NCI-H1930 (cell line): ENCODE measurements around the gene SOCS1.

Experiments used
- DNase-seq, 2 experiments: peaks; one replicate each; lab custom pipeline; 2025; lab: John Stamatoyannopoulos, UW

SOCS1 gene

GRCh38 chr16:11245222-11245737 lies 10.7 kb downstream of the SOCS1 start:
- no peak for DNase-seq

DNA sequence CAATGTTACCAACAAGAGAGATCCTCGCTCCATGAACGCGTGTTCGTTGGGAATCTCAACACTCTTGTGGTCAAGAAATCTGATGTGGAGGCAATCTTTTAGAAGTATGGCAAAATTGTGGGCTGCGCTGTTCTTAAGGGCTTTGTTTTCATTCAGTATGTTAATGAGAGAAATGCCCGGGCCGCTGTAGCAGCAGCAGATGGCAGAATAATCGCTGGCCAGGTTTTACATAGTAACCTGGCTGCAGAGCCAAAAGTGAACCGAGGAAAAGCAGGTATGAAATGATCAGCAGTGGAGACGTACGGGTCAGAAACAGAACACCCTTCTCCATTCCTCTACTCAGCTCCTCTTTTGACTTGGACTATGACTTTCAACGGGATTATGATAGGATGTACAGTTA lies 13.3 kb downstream of the SOCS1 start:
- DNase-seq, result no peak

DNA sequence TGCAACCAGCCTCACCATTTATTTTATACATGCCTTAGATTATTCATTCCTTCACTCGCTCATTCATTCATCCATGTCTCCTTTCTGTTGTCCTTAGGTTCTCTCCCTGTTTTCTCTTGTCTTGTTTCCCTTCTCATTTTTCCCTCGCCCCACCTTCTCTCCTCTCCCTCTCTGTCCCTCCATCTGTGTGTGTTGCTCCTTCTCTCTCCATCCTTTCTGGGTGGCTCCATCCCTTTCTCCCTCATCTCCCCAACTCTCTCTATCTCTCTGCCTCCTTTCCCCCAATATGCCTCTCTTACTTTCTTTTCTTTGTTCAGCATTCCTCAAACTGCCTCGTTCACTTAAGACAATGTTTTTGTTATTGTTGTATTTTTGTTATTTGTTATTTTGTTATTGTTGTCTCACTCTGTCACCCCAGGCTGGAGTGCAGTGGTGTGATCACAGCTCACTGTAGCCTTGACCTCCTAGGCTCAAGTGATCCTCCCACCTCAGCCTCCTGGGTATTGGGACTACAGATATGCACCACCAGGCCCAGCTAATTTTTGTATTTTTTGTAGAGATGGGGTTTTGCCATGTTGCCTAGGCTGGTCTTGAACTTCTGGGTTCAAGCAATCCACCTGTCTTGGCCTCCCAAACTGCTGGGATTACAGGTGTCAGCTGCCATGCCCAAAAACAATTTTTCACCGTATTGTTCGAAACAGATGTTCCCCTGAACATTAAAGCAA lies 14.4 kb downstream of the SOCS1 start:
- DNase-seq, result no peak

GRCh38 chr16:11240636-11241473 lies 15.1 kb downstream of the SOCS1 start:
- DNase-seq, result no peak

DNA sequence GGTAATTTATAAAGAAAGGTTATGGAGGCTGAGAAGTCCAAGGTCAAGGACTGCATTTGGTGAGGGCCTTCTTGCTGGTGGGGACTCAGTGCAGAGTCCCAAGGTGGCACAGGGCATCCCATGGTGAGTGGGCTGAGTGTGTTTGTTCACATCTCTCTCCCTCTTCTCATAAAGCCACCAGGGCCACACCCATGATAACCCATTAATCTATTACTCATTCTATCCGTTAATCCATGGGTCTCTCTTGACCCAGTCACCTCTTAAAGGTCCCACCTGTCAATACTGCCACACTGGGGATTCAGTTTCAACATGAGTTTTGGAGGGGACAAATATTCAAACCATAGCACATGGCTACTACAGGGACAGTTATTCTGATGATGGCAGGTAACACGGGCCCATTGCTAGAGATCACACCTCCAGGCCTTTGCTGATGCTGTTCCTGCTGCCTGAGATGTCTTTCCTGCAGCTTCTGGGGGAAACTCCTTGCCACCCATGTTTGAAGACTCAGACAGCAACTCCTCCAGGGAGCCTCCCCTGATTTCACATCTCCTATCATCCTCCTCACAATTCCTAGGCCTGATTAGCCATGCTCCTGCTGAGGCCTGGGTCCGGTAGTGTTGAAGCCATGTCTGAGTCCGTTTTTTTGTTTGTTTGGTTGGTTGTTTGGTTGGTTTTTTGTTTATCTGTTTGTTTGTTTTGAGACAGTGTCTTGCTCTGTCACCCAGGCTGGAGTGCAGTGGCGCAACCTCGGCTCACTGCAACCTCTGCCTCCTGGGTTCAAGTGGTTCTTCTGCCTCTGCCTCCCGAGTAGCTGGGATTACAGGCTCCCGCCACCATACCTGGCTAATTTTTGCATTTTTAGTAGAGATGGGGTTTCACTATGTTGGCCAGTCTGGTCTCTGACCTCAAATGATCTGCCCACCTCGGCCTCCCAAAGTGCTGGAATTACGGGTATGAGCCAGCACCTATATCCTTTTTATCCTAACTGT lies 16.1 kb downstream of the SOCS1 start:
- DNase-seq, result no peak

- no peak for DNase-seq
Measured at GRCh38 chr16:11238272-11239202, 17.5 kb downstream of the SOCS1 start.

- no peak for DNase-seq
Measured at GRCh38 chr16:11236461-11237254, 19.3 kb downstream of the SOCS1 start.

DNA sequence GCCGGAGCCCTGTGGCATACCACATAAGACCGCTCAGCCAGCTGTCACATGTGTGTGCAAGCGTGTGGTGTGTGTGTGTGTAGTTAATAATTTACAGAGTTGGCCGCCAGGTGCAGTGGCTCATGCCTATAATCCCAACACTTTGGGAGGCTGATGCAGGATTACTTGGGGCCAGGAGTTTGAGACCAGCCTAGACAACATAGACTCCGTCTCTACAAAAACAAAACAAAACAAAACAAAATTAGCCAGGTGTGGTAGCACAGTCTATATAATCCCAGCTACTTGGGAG lies 20.4 kb downstream of the SOCS1 start:
- no peak for DNase-seq

DNA sequence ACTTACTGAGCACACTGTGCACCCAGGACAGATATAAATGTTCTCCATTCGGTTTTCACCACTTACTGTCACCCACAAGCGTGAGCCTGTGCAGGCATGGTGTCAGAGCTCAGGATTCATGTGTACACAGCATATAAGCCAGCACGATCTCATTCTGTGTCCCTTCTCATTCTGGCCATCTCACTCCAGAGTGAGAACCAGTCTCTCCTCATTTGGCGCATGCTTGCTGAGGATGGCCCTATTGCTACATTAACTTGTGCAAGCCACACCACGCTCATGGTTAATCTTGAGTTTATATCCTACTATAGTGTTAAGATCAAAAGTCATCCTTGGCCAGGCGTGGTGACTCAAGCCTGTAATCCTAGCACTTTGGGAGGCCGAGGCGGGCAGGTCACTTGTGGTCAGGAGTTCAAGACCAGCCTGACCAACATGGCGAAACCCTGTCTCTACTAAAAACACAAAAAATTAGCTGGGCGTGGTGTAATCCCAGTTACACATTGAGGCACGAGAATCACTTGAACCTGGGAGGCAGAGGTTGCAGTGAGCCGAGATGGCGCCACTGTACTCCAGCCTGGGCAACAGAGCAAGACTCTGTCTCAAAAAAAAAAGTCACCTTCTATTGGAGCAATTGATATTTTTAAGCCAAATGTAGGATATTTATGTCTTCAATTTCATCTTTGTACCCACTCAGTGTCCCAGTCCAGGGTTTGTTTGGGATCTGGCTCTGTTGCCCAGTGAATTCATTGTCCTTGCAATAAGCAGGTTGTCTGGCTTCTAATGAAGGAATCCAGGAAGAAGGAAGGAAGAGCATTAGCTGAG lies 20.9 kb downstream of the SOCS1 start:
- no peak for DNase-seq

GRCh38 chr16:11233727-11234376 lies 22.2 kb downstream of the SOCS1 start:
- no peak for DNase-seq

- DNase-seq, result no peak
Measured at GRCh38 chr16:11232852-11233726, 22.9 kb downstream of the SOCS1 start.

DNA sequence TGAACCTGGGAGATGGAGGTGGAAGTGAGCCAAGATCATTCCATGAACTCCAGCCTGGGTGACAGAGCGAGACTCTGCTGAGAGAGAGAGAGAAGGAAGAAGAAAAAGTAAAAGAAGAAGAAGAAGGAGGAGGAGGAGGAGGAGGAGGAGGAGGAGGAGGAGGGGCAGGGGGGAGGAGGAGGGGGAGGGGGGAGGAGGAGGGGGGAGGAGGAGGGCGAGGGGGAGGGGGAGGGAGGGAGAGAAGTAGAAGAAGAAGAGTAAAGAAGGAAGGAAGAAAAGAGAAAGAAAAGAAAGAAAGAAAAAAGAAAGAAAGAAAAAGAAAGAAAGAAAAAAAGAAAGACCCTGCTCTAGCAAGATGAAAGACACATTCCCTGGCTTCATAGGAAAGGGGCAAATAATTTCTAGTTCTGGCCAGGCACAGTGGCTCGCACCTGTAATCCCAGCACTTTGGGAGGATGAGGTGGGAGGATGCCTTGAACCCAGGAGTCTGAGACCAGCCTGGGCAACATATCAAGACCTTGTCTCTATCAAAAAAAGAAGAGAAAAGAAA lies 23.6 kb downstream of the SOCS1 start:
- DNase-seq, result no peak

DNA sequence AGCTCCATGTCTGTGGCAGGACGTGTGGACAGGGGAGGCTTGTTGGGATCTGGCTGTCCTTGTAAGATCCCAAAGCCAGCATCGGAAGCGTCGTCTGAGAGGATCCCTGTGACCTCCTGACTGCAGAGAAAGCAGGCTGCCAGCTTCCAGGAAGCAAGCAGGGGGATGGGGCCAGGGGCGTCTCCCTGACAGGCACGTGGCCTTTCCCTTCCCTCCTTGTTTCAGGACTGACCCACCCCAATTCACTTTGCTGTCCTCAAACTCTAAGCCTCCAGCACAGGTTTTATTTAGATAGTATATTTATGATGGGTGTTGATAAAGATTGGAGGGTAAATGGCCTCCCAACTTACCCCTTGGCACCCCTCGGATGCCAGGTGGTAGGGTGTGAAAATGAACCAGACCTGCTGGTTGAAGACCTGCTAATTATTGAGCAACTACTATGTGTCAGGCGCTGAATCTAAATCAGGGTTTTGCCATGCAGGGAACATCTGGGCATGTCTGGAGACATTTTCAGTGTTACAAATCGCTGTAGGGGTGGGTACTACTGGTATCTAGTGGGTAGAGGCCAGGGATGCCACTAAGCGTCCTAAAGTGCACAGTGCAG lies 24.5 kb downstream of the SOCS1 start:
- DNase-seq, result no peak

DNA sequence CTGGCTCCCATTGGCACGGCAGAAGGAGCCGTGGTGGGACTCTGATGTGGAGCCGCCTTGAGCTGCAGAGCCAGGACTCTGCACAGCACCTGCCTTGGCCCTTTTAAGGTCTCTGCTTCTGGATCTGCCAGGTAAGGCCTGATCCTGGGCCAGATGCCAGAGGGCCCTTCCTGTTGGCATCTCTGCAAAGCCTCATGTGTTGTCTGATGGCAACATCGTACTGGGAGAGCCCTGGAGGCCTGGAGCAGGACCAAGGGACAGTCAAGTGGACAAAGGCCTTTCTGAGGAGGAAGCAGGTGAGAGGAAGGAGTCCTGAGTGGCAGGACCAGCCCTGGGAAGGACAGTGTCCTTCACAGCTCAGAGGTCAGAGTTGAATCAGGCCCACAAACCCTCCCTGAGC lies 26.1 kb downstream of the SOCS1 start:
- DNase-seq, result no peak

GRCh38 chr16:11229432-11229831 lies 26.6 kb downstream of the SOCS1 start:
- DNase-seq, result no peak

DNA sequence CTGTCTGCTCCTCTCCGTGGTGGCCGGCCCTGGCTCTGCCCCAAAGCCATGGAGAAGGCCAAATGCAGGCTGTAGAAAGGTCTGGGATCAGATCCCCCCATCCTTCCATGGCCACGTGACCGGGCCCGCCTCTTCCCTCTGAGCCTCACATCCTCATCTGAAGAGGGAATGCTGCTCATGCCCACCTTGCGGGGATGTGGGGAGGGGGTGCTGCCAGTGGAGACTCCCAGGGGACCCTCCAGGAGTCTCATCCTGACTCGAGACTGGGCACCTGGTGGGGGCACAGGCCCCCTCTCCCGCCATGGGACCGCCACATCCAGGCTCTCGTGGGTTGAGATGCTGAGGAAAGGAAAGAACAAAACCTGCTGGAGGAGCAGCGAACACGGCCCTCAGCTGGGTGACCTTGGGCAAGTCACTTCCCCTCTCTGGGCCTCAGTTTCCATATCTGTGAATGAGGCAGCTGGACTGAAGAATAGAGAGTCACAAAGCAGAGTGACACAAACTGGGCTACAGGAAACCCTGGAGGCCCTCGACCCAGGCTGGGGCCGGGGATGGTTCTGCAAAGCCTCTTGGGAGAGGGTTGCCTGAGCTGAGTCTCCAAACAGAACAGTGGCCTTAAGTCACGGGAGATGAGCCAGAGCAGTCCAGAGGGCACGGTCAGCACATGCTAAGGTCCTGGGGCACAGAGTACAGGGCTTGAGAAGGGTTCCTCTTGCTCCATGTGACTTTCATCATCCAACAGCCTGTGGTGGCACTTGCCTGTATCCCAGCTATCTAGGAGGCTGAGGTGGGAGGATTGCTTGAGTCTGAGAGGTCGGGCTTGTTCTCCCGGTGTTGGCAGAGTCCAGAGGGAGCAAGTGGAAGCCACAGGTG lies 30.1 kb downstream of the SOCS1 start:
- DNase-seq, result no peak
